H9 (cell line): ENCODE measurements around the gene CBX8. TPM values are rescaled to one million over a fixed set of nuclear protein-coding genes. Genes with fewer than 3 reads are reported as not detected.

Source experiments
- DNase-seq: peaks from one replicate; pipeline ENCODE4 v3.0.0-alpha.2; 2017
- H2AFZ ChIP-seq: one replicate; pipeline ENCODE4 v1.6.1; 2013; ENCODE audit warnings: mild to moderate bottlenecking, low read length, control low read depth, moderate library complexity
- H2AK5ac ChIP-seq: 2 replicates; pipeline ENCODE4 v1.6.1; 2013; ENCODE audit warnings: low read length, control low read depth, mixed read lengths; ENCODE audit not compliant: insufficient read length
- H2BK120ac ChIP-seq: one replicate; pipeline ENCODE4 v1.6.1; 2013; ENCODE audit warnings: low read depth, mild to moderate bottlenecking, low read length, control low read depth, inconsistent platforms; ENCODE audit not compliant: poor library complexity, severe bottlenecking
- H2BK12ac ChIP-seq: 2 replicates; pipeline ENCODE4 v1.6.1; 2013; ENCODE audit warnings: low read length, control low read depth, mixed read lengths, low read depth; ENCODE audit not compliant: insufficient read length
- H2BK15ac ChIP-seq: 2 replicates; pipeline ENCODE4 v1.6.1; 2013; ENCODE audit warnings: low read depth, low read length, control low read depth
- H2BK20ac ChIP-seq: one replicate; pipeline ENCODE4 v1.6.1; 2013; ENCODE audit warnings: low read depth, mild to moderate bottlenecking, low read length, control low read depth, inconsistent platforms; ENCODE audit not compliant: poor library complexity, severe bottlenecking
- H2BK5ac ChIP-seq: 2 replicates; pipeline ENCODE4 v1.6.1; 2013; ENCODE audit warnings: low read length, control low read depth, mixed read lengths; ENCODE audit not compliant: insufficient read length
- H3K14ac ChIP-seq: 2 replicates; pipeline ENCODE4 v1.6.1; 2013; ENCODE audit warnings: low read length, control low read depth; ENCODE audit not compliant: insufficient read depth
- H3K18ac ChIP-seq: 2 replicates; pipeline ENCODE4 v1.6.1; 2013; ENCODE audit warnings: low read depth, mild to moderate bottlenecking, mixed read lengths, low read length, control low read depth; ENCODE audit not compliant: insufficient read length
- H3K23ac ChIP-seq: 2 replicates; pipeline ENCODE4 v1.6.1; 2013; ENCODE audit warnings: low read length, control low read depth, mixed read lengths, low read depth; ENCODE audit not compliant: insufficient read length
- H3K23me2 ChIP-seq: 2 replicates; pipeline ENCODE4 v1.6.1; 2013; ENCODE audit warnings: low read depth, mild to moderate bottlenecking, mixed read lengths, low read length, control low read depth; ENCODE audit not compliant: insufficient read length, poor library complexity, severe bottlenecking
- H3K27ac ChIP-seq: 2 replicates; pipeline ENCODE4 v1.5.1; 2013; ENCODE audit warnings: low read length, control low read depth, mixed read lengths, low read depth; ENCODE audit not compliant: insufficient read length
- H3K27me3 ChIP-seq: 2 replicates; pipeline ENCODE4 v1.6.1; 2013; ENCODE audit warnings: low read length, control low read depth, inconsistent platforms; ENCODE audit not compliant: insufficient read depth
- H3K4ac ChIP-seq: 2 replicates; pipeline ENCODE4 v1.6.1; 2013; ENCODE audit warnings: low read depth, mild to moderate bottlenecking, control low read depth, inconsistent platforms, low read length, moderate library complexity
- H3K4me1 ChIP-seq: 2 replicates; pipeline ENCODE4 v1.6.1; 2013; ENCODE audit warnings: low read length, control low read depth, inconsistent platforms; ENCODE audit not compliant: insufficient read depth
- H3K4me2 ChIP-seq: 2 replicates; pipeline ENCODE4 v1.6.1; 2013; ENCODE audit warnings: low read length, control low read depth, mixed read lengths; ENCODE audit not compliant: insufficient read length, insufficient read depth
- H3K56ac ChIP-seq: 2 replicates; pipeline ENCODE4 v1.6.1; 2013; ENCODE audit warnings: low read depth, mild to moderate bottlenecking, mixed read lengths, low read length, control low read depth; ENCODE audit not compliant: insufficient read length
- H3K79me1 ChIP-seq: 2 replicates; pipeline ENCODE4 v1.6.1; 2013; ENCODE audit warnings: low read depth, mild to moderate bottlenecking, moderate library complexity, low read length, control low read depth, inconsistent platforms; ENCODE audit not compliant: insufficient read depth, poor library complexity, severe bottlenecking
- H3K79me2 ChIP-seq: 2 replicates; pipeline ENCODE4 v1.6.1; 2013; ENCODE audit warnings: low read length, control low read depth, inconsistent platforms; ENCODE audit not compliant: insufficient read depth
- H3K9ac ChIP-seq: 2 replicates; pipeline ENCODE4 v1.6.1; 2013; ENCODE audit warnings: low read length, control low read depth, mixed read lengths; ENCODE audit not compliant: insufficient read length; ENCODE audit errors: extremely low read depth
- H3K9me3 ChIP-seq: one replicate; pipeline ENCODE4 v1.6.1; 2013; ENCODE audit warnings: low read depth, low read length, inconsistent platforms; ENCODE audit not compliant: control insufficient read depth
- H3T11ph ChIP-seq: one replicate; pipeline ENCODE4 v1.6.1; 2013; ENCODE audit warnings: mild to moderate bottlenecking, low read length, control low read depth, inconsistent platforms
- H4K20me1 ChIP-seq: one replicate; pipeline ENCODE4 v1.6.1; 2013; ENCODE audit not compliant: control insufficient read depth, insufficient read length, insufficient read depth
- H4K5ac ChIP-seq: 2 replicates; pipeline ENCODE4 v1.6.1; 2013; ENCODE audit warnings: low read depth, mild to moderate bottlenecking, mixed read lengths, low read length, control low read depth; ENCODE audit not compliant: insufficient read length
- H4K8ac ChIP-seq: replicated peaks from 2 replicates; pipeline ENCODE4 v1.6.1; 2013; ENCODE audit warnings: low read length, control low read depth, mixed read lengths, low read depth; ENCODE audit not compliant: insufficient read length
- H4K91ac ChIP-seq: 2 replicates; pipeline ENCODE4 v1.6.1; 2013; ENCODE audit warnings: low read depth, mild to moderate bottlenecking, moderate library complexity, mixed read lengths, low read length, control low read depth; ENCODE audit not compliant: insufficient read length
- H3K27ac Mint-ChIP-seq, 3 experiments: 2 replicates in 2 of 3; 3 replicates in 1 of 3; pipeline ENCODE4 v1.8.0; 2020 to 2021; ENCODE audit warnings: mixed read lengths in 3 of 3, mild to moderate bottlenecking in 1 of 3, moderate library complexity in 1 of 3
- H3K27me3 Mint-ChIP-seq: 2 replicates; pipeline ENCODE4 v1.8.0; 2021; ENCODE audit warnings: low read depth, mild to moderate bottlenecking, moderate library complexity, mixed read lengths
- H3K36me3 Mint-ChIP-seq, 3 experiments: 2 replicates in 2 of 3; 3 replicates in 1 of 3; pipeline ENCODE4 v1.8.0; 2020 to 2021; ENCODE audit warnings: low read depth in 3 of 3, mixed read lengths in 3 of 3; ENCODE audit not compliant: insufficient read depth in 1 of 3
- H3K4me1 Mint-ChIP-seq, 2 experiments: 2 replicates each; pipeline ENCODE4 v1.8.0; 2020; ENCODE audit warnings: mixed read lengths in 2 of 2
- H3K4me3 Mint-ChIP-seq, 2 experiments: 2 replicates in 1 of 2; 3 replicates in 1 of 2; pipeline ENCODE4 v1.8.0; 2020 to 2021; ENCODE audit warnings: mild to moderate bottlenecking in 2 of 2, mixed read lengths in 2 of 2, moderate library complexity in 1 of 2
- H3K9me3 Mint-ChIP-seq, 2 experiments: 2 replicates in 1 of 2; 3 replicates in 1 of 2; pipeline ENCODE4 v1.8.0; 2020; ENCODE audit warnings: mild to moderate bottlenecking in 2 of 2, mixed read lengths in 2 of 2, moderate library complexity in 1 of 2
- WGBS: extraction: QIAGEN DNeasy Blood & Tissue Kit; methylation state at CpG from one replicate; pipeline ENCODE4 v1.1.7; 2013; ENCODE audit warnings: missing lambda C conversion rate, low lambda C conversion rate, mixed read lengths; ENCODE audit not compliant: insufficient read length; ENCODE audit errors: extremely low coverage; 5-methylcytosine and 5-hydroxymethylcytosine counted together
- total RNA-seq: library from RNA; stranded (reverse); gene quantifications from 2 replicates; pipeline ENCODE4 v1.2.1, GENCODE V29; 2021
- TF ChIP-seq, protein P1 (sequence below): fragments of 200-600 bp; sonication (generic); conservative IDR thresholded peaks from 3 replicates; pipeline ENCODE4 v1.8.0; 2021; ENCODE audit warnings: antibody characterized with exemption, mild to moderate bottlenecking

Gene CBX8
- total RNA-seq, 1 experiment from 2014 or later: 1.2 TPM

GRCh38 chr17:79820959-79821330 lies 24.1 kb upstream of the CBX8 start:
- H2BK120ac ChIP-seq: no peak overlapping the region
- H3K56ac ChIP-seq: no peak overlapping the region
- no peak overlapping the region for H3K4me2 ChIP-seq
- no peak overlapping the region for H2AK5ac ChIP-seq
- H3K27ac ChIP-seq: no peak overlapping the region
- no peak overlapping the region for H3K9ac ChIP-seq
- no peak overlapping the region for H2BK20ac ChIP-seq
- no peaks in the 10 kb centered on the region for H3K4me1 ChIP-seq
- H3K4ac ChIP-seq: no peak overlapping the region
- Mint-ChIP-seq H3K4me1 (peaks cover 3 to 5% of the 10 kb centered on the region in 2 experiments), H3K36me3 (peaks cover 0 to 5% (median 3%) of the 10 kb centered on the region in 3 experiments; a peak in 4 of 7 replicates), H3K27me3 (peaks cover 100% of the 10 kb centered on the region), H3K27ac (no peak overlapping the region), H3K4me3 (no peak overlapping the region), H3K9me3 (peaks cover 3 to 12% of the 10 kb centered on the region in 2 experiments; a peak in 4 of 5 replicates)
- H3K9me3 ChIP-seq: no peaks in the 10 kb centered on the region
- no peak overlapping the region for H2BK15ac ChIP-seq
- no peak overlapping the region for H4K91ac ChIP-seq
- no peak overlapping the region for H4K8ac ChIP-seq
- H3K79me2 ChIP-seq: no peaks in the 10 kb centered on the region
- peaks cover 47% of the 10 kb centered on the region for H3K27me3 ChIP-seq
- TF ChIP-seq, protein P1, sequence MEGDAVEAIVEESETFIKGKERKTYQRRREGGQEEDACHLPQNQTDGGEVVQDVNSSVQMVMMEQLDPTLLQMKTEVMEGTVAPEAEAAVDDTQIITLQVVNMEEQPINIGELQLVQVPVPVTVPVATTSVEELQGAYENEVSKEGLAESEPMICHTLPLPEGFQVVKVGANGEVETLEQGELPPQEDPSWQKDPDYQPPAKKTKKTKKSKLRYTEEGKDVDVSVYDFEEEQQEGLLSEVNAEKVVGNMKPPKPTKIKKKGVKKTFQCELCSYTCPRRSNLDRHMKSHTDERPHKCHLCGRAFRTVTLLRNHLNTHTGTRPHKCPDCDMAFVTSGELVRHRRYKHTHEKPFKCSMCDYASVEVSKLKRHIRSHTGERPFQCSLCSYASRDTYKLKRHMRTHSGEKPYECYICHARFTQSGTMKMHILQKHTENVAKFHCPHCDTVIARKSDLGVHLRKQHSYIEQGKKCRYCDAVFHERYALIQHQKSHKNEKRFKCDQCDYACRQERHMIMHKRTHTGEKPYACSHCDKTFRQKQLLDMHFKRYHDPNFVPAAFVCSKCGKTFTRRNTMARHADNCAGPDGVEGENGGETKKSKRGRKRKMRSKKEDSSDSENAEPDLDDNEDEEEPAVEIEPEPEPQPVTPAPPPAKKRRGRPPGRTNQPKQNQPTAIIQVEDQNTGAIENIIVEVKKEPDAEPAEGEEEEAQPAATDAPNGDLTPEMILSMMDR: no peak
- H3K14ac ChIP-seq: no peak overlapping the region
- no peak for DNase-seq
- no CpG with 5 or more reads among the region's 4 CpGs for WGBS
- no peaks in the 10 kb centered on the region for H3K79me1 ChIP-seq
- no peak overlapping the region for H4K5ac ChIP-seq
- no peak overlapping the region for H2BK5ac ChIP-seq
- no peak overlapping the region for H2AFZ ChIP-seq
- H3T11ph ChIP-seq: no peak overlapping the region
- no peak overlapping the region for H2BK12ac ChIP-seq
- H3K23me2 ChIP-seq: no peaks in the 10 kb centered on the region
- H3K18ac ChIP-seq: no peak overlapping the region
- no peak overlapping the region for H3K23ac ChIP-seq
- no peaks in the 10 kb centered on the region for H4K20me1 ChIP-seq
